NCI-H2196 treated with DMSO at 0.1 percent for 48 hours (cell line): ENCODE measurements around the gene MACROD2.
A peak's percentile ranks its signal among the peaks of the same experiment; 100 is the strongest.

Experiments
- DNase-seq: peaks from one replicate; lab custom pipeline; 2025; ENCODE audit not compliant: unreplicated experiment; lab: John Stamatoyannopoulos, UW

The MACROD2 gene

DNA sequence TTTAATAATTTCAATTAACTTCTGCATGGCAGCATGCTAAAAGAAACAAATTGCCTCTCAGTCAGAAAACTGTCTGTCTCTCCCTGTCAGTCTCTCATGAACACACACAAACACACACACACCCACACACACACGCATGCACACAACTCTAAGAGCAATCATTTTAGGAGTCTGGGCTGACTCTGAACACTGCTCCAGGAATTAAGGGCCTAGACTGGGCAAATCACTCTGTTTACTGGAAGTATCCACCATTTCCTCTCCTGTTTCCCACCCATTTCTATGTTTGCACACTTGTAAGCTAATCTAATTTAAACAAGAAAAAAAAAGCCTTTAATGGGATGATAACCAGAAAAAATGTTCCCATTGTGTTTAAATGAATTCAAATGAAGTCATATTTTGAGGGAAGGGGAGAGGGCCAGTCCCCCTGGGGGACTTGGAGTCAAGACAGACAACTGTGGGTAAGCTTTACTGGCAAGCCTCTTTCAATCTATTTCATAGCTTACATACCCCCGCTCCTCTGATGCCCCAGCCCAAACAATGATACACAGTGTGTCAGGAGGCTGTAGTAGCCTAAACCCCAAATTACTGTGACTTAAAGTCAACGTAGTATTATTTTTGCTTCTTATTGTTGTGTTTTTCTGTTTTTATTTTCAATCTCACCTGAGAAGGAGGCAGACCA, 789.9 kb downstream of the MACROD2 start:
- DNase-seq, result no peak

DNA sequence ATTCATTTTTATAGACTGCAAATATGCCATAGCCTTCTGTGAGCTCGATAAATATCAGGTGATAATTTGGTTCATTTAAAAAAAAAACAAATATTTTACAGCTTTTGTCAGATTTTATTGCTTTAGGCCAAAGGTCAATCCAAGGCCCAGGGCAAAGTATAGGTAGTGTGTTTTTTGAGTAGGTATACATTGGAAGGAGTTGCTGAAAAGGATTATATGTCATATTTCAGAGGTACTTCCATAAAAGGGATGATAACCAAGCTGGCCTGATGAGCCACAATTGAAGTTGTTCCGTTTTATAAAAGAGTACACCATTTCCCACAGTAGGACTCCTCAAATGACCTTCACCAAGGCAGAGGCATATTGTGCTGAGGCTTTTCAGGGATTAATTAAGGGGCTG, 794.9 kb downstream of the MACROD2 start:
- no peak for DNase-seq

DNA sequence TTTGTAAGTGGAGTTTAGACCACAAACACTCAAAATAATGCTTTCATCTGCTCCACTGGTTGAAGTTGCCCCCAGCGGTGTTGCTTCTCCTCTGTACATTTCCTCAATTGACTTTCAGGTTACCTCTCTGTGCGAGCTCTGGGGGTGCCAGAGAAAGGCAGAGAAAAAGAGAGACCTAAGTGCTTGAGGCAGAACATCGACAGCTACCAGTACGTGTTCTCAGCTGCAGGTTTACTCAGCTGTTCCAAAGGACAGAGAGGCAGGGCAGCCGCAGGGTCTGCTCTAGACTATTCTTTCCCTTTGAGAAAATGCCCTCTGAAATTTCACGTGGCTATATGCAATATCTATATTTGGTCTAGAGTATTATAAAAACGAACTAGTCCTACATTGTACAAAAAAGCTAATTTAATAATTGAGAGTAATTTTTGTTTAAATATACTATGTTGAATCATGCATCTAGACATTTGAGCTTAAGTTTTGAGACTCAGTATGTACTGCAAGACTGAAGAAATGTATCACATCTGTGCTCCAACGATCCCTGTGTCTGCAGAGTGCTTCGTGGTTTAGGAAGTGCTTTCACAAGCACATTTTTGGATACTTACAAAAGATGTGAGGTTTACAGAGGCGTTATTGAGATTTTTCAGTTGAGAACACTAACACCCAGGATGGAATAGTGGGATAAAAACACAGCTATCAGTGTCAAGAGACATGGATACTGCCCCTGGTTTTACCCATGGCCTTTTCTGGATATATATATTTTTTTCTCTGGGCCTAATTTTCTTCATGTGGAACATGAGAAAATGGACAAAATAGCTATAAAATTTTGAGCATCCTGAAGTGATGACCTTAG, 795.7 kb downstream of the MACROD2 start:
- DNase-seq, result no peak

DNA sequence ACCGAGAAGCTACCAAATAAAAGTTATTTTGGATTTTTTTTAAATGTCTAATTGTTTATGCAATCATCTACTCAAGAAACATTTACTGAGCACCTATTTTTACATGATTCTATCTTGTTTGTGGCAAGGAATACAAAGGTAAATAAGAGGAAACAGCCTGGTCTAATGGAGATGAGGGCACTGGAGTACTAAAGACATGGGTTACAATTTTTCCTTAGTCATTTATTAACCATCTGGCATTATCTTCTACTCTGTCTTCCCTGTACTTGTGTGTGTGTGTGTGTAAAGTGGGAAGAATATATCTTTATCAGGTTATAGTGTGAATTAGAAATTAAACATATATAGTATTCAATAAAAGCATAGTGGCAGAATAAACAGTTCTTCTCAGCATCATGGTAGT, 797.6 kb downstream of the MACROD2 start:
- DNase-seq, result no peak

DNA sequence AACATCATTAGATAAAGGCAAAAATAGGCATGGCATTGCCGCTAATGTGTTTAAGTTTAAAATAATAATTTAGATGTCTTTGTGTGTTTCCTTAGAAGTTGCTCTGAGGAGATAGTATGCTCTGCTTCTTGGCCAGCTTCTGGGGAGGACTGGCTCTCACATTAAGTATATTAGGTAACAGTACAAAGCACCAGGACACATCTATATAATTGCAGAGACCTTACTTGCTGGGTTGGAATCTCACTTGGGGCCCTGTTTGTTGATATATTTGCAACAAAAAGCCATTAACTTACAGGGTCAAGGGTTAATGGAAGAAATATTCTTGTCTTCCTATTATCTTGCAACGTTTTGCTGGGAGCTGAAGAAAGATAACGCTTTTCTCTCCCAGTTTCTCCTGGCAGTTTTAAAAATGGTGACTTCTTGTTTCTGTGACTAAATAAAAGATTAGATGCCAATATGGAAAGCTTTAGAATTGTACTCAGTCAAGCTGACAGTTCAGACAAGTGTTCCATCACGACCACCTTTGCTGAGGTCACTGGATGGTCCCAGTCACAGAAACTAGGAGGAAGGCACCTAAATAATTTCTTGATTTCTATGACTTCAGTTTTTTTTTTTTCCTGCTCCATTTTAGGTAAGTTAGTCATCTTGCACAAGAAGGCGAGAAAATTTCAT, 804.4 kb downstream of the MACROD2 start:
- no peak for DNase-seq

DNA sequence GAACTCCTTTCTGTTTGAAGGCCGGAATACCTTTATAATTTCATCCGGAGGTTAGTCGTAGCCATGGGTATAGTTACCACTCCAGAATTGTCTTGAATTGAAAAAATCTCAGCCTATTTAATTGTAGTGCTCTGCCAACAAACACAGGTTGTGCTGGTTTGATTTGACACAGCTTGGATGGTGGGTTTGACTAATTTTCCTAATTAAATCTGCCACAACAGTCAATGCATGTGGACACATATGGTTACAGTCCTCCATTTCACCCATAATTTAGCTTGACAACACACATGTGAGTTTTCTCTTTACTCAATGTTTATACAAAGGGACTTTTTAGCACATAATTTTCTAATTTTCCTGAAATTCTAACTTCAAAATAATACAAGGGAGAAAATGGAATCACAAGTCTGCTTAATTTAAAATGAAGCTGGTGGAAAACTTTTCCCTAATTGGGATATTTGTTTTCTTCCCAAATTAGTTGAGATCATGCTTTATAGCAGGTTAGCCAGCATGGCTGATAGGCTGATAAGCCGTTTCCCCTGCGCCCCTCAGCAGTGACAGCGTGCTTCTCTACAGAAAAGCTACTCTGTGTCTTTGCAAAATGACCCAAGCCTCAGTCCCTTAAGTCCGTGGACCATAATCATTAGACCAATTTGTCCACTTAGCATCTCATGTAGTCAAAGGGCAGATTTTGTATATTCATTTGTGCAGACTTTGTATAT, 805.5 kb downstream of the MACROD2 start:
- DNase-seq, result no peak

DNA sequence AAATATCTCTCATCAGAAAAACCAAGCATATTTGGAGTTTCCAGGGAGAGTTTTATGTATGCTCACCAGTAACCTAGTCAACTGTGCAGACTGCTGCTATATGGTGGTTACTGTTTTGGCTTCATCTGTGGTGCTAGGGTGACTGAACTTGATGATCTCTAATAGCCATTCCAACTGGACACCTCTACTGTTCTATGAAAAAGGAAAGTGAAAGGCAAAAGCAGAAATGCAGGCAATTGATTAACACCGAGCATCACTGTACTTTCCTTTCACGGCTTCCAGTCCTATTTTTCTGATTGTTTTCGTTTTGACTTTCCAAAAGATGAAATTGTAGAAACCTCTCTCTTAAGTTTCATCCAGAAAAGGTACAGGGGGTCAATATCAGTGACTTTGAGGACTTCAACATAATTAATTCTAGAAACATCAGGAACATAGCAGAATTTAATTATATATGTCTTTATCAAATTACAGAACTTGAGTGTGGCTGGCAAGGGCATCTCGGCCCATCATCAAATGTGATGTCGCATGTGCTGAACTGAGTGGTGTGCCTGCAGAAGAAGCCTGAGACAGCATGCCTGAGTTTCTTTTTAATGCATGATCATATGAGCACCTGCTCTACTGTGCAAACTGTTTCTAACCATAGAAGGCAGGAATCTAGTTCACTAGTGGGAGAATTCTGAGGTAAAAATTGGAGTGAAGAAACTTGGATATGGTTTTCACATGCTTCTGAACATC, 806.4 kb downstream of the MACROD2 start:
- DNase-seq, result no peak

DNA sequence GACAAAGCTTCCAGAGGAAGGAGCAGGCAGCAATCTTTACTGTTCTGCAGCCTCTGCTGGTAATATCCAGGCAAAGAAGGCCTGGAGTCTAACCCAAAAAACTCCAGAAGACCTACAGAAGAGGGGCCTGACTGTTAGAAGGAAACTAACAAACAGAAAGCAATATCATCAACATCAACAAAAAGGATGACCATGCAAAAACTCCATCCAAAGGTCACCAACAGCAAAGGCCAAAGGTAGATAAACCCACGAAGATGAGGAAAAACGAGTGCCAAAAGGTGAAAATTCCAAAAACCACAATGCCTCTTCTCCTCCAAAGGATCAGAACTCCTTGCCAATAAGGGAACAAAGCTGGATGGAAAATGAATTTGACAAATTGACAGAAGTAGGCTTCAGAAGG, 811.9 kb downstream of the MACROD2 start:
- DNase-seq, result no peak

DNA sequence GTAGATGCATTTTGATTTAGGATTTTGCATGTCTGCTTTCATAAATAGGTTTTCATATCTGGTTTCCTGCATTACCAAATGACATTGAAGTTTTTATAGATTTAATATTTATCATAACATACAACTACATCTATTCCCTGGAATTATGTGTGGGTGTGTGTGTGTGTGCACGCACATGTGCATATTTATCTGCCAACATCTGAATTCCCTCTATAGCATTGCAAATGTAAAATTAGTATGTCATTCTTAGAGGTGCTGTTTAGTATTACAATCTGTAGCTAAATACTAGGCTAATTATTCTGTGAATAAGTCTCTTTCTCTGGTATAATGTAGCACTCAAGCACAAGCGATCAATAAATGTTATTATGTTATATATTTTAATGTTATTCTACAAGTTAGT, 820.0 kb downstream of the MACROD2 start:
- no peak for DNase-seq

DNA sequence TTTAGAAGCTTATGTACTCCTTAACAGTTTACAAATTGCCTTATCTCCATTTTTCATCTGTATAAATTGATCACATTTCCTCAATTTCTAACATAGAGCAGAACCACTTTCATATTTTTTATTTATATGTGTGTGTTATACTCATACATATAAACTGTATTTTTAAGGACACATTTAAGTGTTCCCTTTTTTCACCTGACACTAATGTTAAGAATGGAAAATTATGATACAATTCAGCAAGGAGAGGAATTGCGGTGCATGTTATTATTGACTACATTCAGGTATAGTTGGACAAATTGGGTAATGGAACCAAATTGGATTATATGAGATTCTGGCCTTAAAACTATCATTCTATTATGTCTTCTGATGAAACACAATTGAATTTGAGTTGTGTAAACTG, 821.2 kb downstream of the MACROD2 start:
- no peak for DNase-seq

DNA sequence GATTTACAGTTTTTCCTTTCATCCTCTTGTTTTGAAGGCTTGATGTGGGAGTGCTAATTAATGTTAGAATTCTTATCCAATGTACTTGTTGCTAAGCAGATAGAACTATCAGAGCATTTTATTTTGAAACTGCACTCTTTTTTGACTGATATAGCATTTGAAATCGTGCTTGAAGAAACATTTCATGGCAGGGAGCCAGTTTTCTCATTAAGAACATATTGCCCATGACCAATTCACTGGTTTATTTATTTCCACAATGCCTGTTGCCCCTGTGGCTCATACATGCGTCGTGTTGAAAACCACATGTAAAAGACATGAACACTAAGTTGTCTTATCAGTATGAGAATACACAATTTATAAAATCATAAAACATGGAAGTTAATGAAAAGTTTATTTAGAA, 821.8 kb downstream of the MACROD2 start:
- no peak for DNase-seq

DNA sequence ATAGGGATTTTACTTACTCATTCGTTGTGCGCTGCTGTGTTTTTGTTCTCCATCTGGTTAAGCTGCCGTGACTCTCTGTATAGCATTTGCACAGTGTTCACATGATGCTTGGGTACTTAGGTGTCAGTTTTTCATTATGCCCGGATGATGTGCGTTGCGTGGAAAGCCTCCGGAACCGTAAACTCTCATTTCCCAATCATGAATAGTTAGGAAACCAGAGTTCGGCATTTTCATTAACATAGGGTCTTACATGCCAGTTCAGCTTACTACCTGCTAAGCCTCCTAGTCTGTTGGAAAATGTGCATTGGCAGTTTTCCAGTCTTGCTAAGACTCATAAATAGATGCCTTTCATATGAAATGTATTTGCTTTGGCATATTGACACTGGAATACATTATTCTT, 825.5 kb downstream of the MACROD2 start:
- DNase-seq, result peak; percentile 10

DNA sequence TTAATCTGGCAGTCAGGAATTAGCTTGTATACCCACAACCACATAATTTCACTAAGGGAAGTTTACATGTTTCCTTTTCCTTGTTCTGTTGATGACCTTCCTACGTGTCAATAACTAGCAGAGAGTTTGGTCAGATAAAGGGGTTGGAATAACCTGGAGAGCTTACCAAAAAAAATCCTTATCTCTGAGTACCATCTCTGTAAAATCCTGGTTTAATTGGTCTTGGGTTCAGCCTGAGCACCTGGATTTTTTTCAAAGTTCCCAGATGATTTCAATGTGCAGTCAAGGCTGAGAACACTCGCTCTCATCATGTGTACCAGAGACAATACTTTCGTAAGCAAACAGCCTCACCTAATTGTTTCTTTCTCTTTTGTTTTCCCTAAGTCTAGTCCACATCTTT, 825.9 kb downstream of the MACROD2 start:
- no peak for DNase-seq

DNA sequence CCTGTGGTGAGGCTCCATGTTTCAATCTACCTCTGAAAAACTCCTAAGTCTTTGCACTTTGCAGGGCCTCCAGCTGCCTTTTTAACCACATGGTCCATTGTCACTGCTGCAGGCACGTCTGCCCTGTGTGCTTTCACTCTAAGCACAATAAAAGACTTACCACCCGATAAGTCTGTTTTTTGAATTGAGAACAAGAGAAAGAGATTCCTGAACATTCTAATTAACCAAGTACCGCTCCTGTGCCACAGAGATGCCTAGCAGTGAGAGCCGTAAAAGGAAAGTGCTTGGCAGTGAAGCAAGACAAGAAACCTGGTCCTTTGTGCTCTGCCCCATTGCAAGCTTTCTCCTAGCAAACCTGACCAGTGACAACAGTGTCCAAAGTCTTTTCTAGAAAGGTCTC, 829.7 kb downstream of the MACROD2 start:
- DNase-seq, result no peak

DNA sequence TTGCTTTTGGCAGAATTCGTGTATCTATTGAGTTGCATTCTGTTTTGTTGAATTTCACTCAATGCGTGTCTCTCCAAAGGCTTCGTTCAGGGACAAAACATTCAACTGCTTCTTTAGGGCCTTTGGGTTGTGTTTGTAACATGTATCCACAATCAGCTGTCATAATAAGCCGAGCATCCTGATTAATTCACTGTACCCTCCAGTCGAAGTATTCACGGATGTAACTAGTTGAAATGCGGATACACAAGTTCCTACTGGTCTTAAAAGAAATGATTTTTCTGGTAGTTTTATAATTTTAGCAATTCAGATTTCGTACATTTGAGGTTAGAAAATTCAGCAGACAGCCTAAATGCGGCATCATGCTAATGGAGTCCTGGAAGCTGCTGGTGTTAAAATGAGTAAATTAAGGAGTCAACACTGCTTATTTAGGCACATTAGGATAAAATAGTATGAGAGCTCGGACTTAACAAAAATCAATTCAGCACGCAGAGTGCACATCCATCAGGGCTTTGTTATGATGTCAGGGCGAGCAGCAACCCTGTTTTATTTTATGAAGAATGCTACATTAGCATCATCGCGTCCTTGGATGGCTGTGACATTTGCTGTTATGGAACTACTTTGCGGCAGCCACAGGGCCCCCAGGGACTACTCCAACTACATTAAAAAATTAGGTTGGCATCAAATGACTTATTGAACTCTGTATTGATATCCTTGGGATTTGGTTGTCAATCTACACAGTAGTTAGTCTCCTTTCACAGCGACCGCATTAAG, 831.4 kb downstream of the MACROD2 start:
- DNase-seq, result no peak

DNA sequence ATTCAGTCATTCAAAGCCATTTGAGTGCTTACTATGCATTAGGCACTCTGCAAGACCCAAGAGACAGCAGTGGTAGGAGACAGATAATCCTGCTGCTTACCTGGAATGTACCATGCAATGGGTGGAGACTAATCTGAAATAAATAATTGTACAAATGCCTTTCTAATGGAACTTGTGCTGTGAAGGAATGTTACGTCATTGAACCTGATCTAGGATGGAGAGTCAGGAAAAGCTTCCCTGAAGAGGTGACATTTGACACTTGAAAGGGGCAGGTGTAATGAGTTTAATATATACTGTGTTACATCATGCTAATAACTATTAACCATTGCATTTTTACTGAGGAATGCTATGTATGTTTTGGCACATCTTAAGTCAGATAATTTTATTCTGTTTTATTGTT, 833.1 kb downstream of the MACROD2 start:
- DNase-seq, result no peak

DNA sequence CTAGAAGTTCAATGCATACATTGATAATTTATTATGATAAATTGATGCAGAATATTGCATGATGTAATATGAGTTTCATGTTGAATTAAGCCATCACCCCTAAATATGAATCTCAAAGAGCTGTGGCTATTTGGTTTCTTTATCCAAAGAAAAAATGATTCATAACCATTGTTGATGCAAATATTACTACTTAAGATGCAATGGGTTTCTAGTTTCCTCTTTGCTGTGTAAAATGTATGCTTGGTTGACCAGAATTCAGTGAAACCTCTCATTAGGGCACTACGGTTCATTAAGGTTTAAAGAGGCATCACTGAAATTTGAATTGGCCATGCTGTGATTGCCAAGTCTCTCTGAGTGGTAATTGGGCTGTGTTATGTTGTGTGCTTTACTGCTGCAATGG, 834.6 kb downstream of the MACROD2 start:
- peak; percentile 20 for DNase-seq

DNA sequence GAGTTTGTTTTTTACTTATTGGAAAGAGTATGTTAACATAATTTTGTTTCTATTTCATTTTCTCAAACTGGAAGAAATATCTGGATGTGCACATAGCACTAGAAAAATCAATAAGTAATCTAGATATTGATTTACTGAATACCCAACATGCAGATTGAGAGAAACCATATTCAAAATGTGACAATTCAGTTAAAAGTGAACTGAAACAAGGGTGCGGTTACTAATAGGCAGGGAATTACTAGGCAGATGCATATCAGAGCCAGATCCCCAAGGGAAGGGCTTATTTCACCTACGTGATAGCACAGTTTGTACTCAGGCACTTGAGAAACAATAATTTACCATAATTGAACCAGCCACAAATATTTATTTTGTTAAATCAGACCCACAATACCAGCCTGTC, 835.1 kb downstream of the MACROD2 start:
- no peak for DNase-seq

DNA sequence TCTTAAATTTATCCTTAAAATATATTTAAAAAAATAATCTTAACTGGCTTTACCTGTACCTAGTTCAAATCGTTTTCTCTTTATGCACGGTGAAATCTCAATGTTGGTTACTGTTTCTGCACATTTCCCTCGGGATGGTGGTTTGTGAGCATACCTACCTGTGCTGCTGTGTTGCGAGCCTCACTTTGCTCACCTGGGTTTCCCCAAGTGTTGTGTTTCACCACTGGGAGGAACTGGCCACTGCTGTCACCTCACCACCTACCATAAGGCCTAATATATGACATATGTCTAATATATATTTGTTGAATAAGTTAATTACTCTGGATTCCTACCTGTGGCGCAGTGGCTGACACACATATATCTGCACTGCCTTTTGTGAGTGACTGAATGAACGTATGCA, 835.6 kb downstream of the MACROD2 start:
- DNase-seq, result no peak

DNA sequence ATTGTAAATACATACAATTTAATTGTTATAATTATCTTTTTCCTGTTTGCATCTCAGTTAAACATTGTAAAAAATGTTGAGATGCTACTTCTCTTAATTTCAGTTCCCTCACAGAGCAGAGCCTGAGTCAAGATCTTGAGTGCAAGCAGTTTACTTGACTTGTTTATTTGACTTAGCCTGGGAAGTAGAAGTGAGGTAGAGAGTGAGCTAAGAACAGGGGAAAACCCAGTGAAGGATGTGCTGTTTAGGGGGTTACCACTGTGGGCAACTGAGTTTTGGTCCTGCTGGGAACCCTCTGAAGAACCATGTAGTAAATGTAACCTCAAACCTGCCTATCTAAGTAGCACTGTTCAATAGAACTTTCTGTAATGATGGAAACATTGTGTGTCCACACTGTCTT, 837.3 kb downstream of the MACROD2 start:
- no peak for DNase-seq
